Astrocyte (in vitro differentiated cells and primary cell): Measurements from ENCODE around the gene ADIPOR2. TPM values are rescaled to one million over a fixed set of nuclear protein-coding genes. Genes with fewer than 3 reads are reported as not detected.
"Not testable (repeated sequence)": the region's sequence is repeated elsewhere in the genome, so short reads cannot be mapped to it uniquely, and the experiment has no call there.

ENCODE experiments used
- DNase-seq: peaks from one replicate; pipeline ENCODE4 v3.0.0-alpha.2; 2010; ENCODE audit warnings: low read depth
- FAIRE-seq: peaks from 2 replicates; lab custom pipeline; 2011; peaks lifted over from hg19 to GRCh38; lab: Jason Lieb, UNC
- H2AFZ ChIP-seq: 2 replicates; pipeline ENCODE4 v1.6.0; 2012; ENCODE audit warnings: low read depth, low read length, inconsistent platforms
- H3K27ac ChIP-seq: 2 replicates; pipeline ENCODE4 v1.5.1; 2011; ENCODE audit warnings: low read depth, low read length, inconsistent platforms
- H3K27me3 ChIP-seq: 2 replicates; pipeline ENCODE4 v1.6.0; 2011; ENCODE audit warnings: low read length, inconsistent platforms; ENCODE audit not compliant: insufficient read depth
- H3K36me3 ChIP-seq: 2 replicates; pipeline ENCODE4 v1.5.1; 2011; ENCODE audit warnings: low read length, inconsistent platforms; ENCODE audit not compliant: insufficient read depth
- H3K4me1 ChIP-seq: 2 replicates; pipeline ENCODE4 v1.5.1; 2011; ENCODE audit warnings: low read length, inconsistent platforms; ENCODE audit not compliant: insufficient read depth
- H3K4me2 ChIP-seq: 2 replicates; pipeline ENCODE4 v1.6.0; 2012; ENCODE audit warnings: low read length, inconsistent platforms
- H3K4me3 ChIP-seq: 2 replicates; pipeline ENCODE4 v1.5.1; 2011; ENCODE audit warnings: low read depth, mild to moderate bottlenecking, low read length, inconsistent platforms; ENCODE audit not compliant: insufficient read depth
- H3K79me2 ChIP-seq: 2 replicates; pipeline ENCODE4 v1.6.0; 2012; ENCODE audit warnings: mild to moderate bottlenecking, low read length, inconsistent platforms; ENCODE audit not compliant: insufficient read depth
- H3K9ac ChIP-seq: 2 replicates; pipeline ENCODE4 v1.6.0; 2012; ENCODE audit warnings: mild to moderate bottlenecking, low read length, inconsistent platforms
- H3K9me3 ChIP-seq: 2 replicates; pipeline ENCODE4 v1.5.1; 2012; ENCODE audit warnings: low read depth, mild to moderate bottlenecking, low read length, inconsistent platforms; ENCODE audit not compliant: insufficient read depth
- H4K20me1 ChIP-seq: 2 replicates; pipeline ENCODE4 v1.6.0; 2012; ENCODE audit warnings: low read length, inconsistent platforms; ENCODE audit not compliant: insufficient read depth
- H3K27ac Mint-ChIP-seq: one replicate; pipeline ENCODE4 v1.8.0; 2021; ENCODE audit warnings: mild to moderate bottlenecking, mixed read lengths; ENCODE audit not compliant: unreplicated experiment
- H3K27me3 Mint-ChIP-seq: one replicate; pipeline ENCODE4 v1.8.0; 2021; ENCODE audit warnings: low read depth, mixed read lengths; ENCODE audit not compliant: unreplicated experiment
- H3K36me3 Mint-ChIP-seq: one replicate; pipeline ENCODE4 v1.8.0; 2021; ENCODE audit warnings: low read depth, mixed read lengths; ENCODE audit not compliant: unreplicated experiment
- H3K4me1 Mint-ChIP-seq: one replicate; pipeline ENCODE4 v1.8.0; 2021; ENCODE audit warnings: low read depth, mixed read lengths; ENCODE audit not compliant: unreplicated experiment
- H3K4me3 Mint-ChIP-seq: one replicate; pipeline ENCODE4 v1.8.0; 2021; ENCODE audit warnings: mild to moderate bottlenecking, moderate library complexity, mixed read lengths; ENCODE audit not compliant: unreplicated experiment
- H3K9me3 Mint-ChIP-seq: one replicate; pipeline ENCODE4 v1.8.0; 2021; ENCODE audit warnings: mild to moderate bottlenecking, mixed read lengths; ENCODE audit not compliant: unreplicated experiment
- CTCF ChIP-seq: IDR thresholded peaks from 2 replicates; pipeline ENCODE4 v1.5.1; 2011; ENCODE audit warnings: low read depth, mild to moderate bottlenecking, inconsistent platforms, low read length, moderate library complexity; ENCODE audit not compliant: insufficient read depth
- EZH2 ChIP-seq: IDR thresholded peaks from 2 replicates; pipeline ENCODE4 v1.6.1; 2012; ENCODE audit warnings: mild to moderate bottlenecking, low read length, inconsistent platforms; ENCODE audit not compliant: insufficient read depth
- total RNA-seq: library from RNA; stranded (reverse); gene quantifications from 2 replicates; pipeline ENCODE4 v1.2.1, GENCODE V29; 2021

The ADIPOR2 gene
- total RNA-seq, 1 donor from 2014 or later: 56.6 TPM

DNA sequence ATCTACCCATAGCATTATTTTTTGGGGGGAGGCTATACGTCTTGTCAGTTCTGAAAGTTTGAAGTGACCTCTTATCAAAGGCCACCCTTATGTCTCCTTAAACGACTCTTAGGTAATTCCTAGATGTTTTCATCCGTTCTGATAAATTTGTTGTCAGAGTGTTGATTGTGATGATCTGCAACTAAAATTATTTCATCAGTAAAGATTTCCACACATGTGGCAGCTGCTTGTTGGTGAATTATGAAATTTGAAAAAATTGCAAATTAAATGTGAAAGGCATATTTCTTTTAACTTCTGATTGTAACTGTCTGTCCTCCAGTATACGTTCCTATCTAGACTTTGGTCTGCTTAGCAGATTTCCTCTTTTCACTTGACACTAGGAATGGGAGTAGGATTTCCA, 1.4 kb downstream of the ADIPOR2 start:
- peaks cover 5% of the 10 kb centered on the region for H3K4me1 ChIP-seq
- peak overlapping the region; percentile 43 for H3K27ac Mint-ChIP-seq
- no peak for DNase-seq
- H3K9me3 ChIP-seq: no peaks in the 10 kb centered on the region
- FAIRE-seq: no peak
- no peak for TF ChIP-seq EZH2
- no peak for TF ChIP-seq CTCF
- peaks cover 61% of the 10 kb centered on the region for H3K79me2 ChIP-seq
- H3K27me3 ChIP-seq: no peaks in the 10 kb centered on the region
- H3K27me3 Mint-ChIP-seq: no peaks in the 10 kb centered on the region
- peaks cover 13% of the 10 kb centered on the region for H3K4me1 Mint-ChIP-seq
- peak overlapping the region; percentile 83 for H3K4me3 ChIP-seq
- peak overlapping the region; percentile 97 for H3K4me2 ChIP-seq
- H3K36me3 Mint-ChIP-seq: no peaks in the 10 kb centered on the region
- H4K20me1 ChIP-seq: peaks cover 54% of the 10 kb centered on the region
- H3K4me3 Mint-ChIP-seq: peak overlapping the region; percentile 92
- H3K9ac ChIP-seq: peak overlapping the region; percentile 91
- no peak overlapping the region for H3K27ac ChIP-seq
- no peaks in the 10 kb centered on the region for H3K36me3 ChIP-seq
- H2AFZ ChIP-seq: no peak overlapping the region
- no peaks in the 10 kb centered on the region for H3K9me3 Mint-ChIP-seq

GRCh38 chr12:1692895-1693610, 2.2 kb downstream of the ADIPOR2 start:
- no peak overlapping the region for H3K27ac Mint-ChIP-seq
- FAIRE-seq: no peak
- Histone ChIP-seq H3K27ac (no peak overlapping the region), H2AFZ (no peak overlapping the region), H3K9ac (no peak overlapping the region), H3K36me3 (no peaks in the 10 kb centered on the region), H3K9me3 (no peaks in the 10 kb centered on the region), H3K27me3 (no peaks in the 10 kb centered on the region), H3K4me1 (peaks cover 5% of the 10 kb centered on the region), H3K4me3 (no peak overlapping the region), H3K4me2 (no peak overlapping the region), H4K20me1 (peaks cover 63% of the 10 kb centered on the region), H3K79me2 (peaks cover 69% of the 10 kb centered on the region)
- H3K4me1 Mint-ChIP-seq: peaks cover 13% of the 10 kb centered on the region
- TF ChIP-seq EZH2 (no peak), CTCF (no peak)
- DNase-seq: no peak
- no peaks in the 10 kb centered on the region for H3K36me3 Mint-ChIP-seq
- H3K27me3 Mint-ChIP-seq: no peaks in the 10 kb centered on the region
- H3K4me3 Mint-ChIP-seq: peak overlapping the region; percentile 92
- no peaks in the 10 kb centered on the region for H3K9me3 Mint-ChIP-seq

DNA sequence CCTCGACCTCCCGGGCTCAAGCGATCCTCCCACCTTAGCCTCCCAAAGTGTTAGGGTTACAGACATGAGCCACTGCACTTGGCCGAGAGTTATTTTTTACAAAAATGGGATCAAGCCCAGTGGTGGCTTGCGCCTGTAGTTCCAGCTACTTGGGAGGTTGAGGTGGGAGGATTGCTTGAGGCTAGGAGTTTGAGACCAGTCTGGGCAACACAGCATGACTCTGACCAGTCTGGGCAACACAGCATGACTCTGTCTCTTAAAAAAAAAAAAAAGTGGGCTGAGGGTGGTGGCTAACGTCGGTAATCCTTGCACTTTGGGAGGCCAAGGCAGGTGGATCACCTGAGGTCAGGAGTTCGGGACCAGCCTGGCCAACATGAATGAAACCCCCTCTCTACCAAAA, 4.2 kb downstream of the ADIPOR2 start:
- not testable (repeated sequence) for H3K27me3 Mint-ChIP-seq, H3K9me3 Mint-ChIP-seq, H3K36me3 ChIP-seq, H3K9ac ChIP-seq, H3K9me3 ChIP-seq, H3K36me3 Mint-ChIP-seq, H3K4me3 ChIP-seq, H3K4me1 Mint-ChIP-seq, H3K27me3 ChIP-seq, H3K4me1 ChIP-seq, H2AFZ ChIP-seq, DNase-seq, H3K27ac Mint-ChIP-seq, H3K27ac ChIP-seq, H3K4me3 Mint-ChIP-seq, FAIRE-seq, H3K4me2 ChIP-seq
- Histone ChIP-seq H4K20me1 (peaks cover 81% of the 10 kb centered on the region), H3K79me2 (peaks cover 90% of the 10 kb centered on the region)
